HEK293T (cell line): ENCODE measurements around the gene PLXNB1.

Experiments
- CTCF ChIA-PET: fragments of 350-600 bp; formaldehyde crosslinking; extraction: SDS; loops from one replicate; lab custom pipeline; 2021; ENCODE audit warnings: antibody characterized with exemption, inconsistent platforms; lab: Yijun Ruan, JAX
- POLR2A ChIA-PET: fragments of 350-600 bp; formaldehyde crosslinking; extraction: SDS; loops from one replicate; lab custom pipeline; 2020; ENCODE audit warnings: antibody characterized with exemption, inconsistent platforms; lab: Yijun Ruan, JAX
- DNase-seq: peaks from one replicate; pipeline ENCODE4 v3.0.0; 2012; ENCODE audit warnings: mixed read lengths; ENCODE audit errors: extremely low spot score
- ARNT ChIP-seq: fragments of 450-650 bp; IDR thresholded peaks from 2 replicates; pipeline ENCODE4 v1.6.1; 2017; ENCODE audit warnings: mild to moderate bottlenecking
- BHLHE40 ChIP-seq: fragments of 450-650 bp; IDR thresholded peaks from 2 replicates; pipeline ENCODE4 v1.6.1; 2016; ENCODE audit warnings: mild to moderate bottlenecking, moderate library complexity, borderline replicate concordance
- CTBP1 ChIP-seq: fragments of 450-650 bp; IDR thresholded peaks from 2 replicates; pipeline ENCODE4 v1.6.1; 2016; ENCODE audit warnings: borderline replicate concordance
- ELF4 ChIP-seq: fragments of 450-650 bp; IDR thresholded peaks from 2 replicates; pipeline ENCODE4 v1.6.1; 2017; ENCODE audit warnings: antibody characterized with exemption
- FOXA1 ChIP-seq: fragments of 450-650 bp; IDR thresholded peaks from 2 replicates; pipeline ENCODE4 v1.6.1; 2016; ENCODE audit warnings: mild to moderate bottlenecking
- FOXK2 ChIP-seq: fragments of 450-650 bp; IDR thresholded peaks from 2 replicates; pipeline ENCODE4 v1.6.1; 2016; ENCODE audit warnings: mild to moderate bottlenecking
- FOXM1 ChIP-seq: fragments of 450-650 bp; IDR thresholded peaks from 2 replicates; pipeline ENCODE4 v1.6.1; 2017; ENCODE audit warnings: mild to moderate bottlenecking, borderline replicate concordance
- HDGF ChIP-seq: fragments of 450-650 bp; IDR thresholded peaks from 2 replicates; pipeline ENCODE4 v1.6.1; 2017; ENCODE audit warnings: antibody characterized with exemption, borderline replicate concordance
- L3MBTL2 ChIP-seq: fragments of 450-650 bp; conservative IDR thresholded peaks from 2 replicates; pipeline ENCODE4 v1.6.1; 2016; ENCODE audit warnings: mild to moderate bottlenecking
- LEF1 ChIP-seq: fragments of 450-650 bp; IDR thresholded peaks from 2 replicates; pipeline ENCODE4 v1.6.1; 2017; ENCODE audit warnings: mild to moderate bottlenecking, borderline replicate concordance
- NFRKB ChIP-seq: fragments of 450-650 bp; IDR thresholded peaks from 2 replicates; pipeline ENCODE4 v1.6.1; 2016; ENCODE audit warnings: mild to moderate bottlenecking, moderate library complexity
- PKNOX1 ChIP-seq: fragments of 450-650 bp; IDR thresholded peaks from 2 replicates; pipeline ENCODE4 v1.6.1; 2016
- SP1 ChIP-seq: fragments of 450-650 bp; IDR thresholded peaks from 2 replicates; pipeline ENCODE4 v1.6.1; 2017
- SUZ12 ChIP-seq: fragments of 450-650 bp; IDR thresholded peaks from 2 replicates; pipeline ENCODE4 v1.6.1; 2016; ENCODE audit warnings: mild to moderate bottlenecking
- TARDBP ChIP-seq: fragments of 450-650 bp; IDR thresholded peaks from 2 replicates; pipeline ENCODE4 v1.6.1; 2016
- ZNF384 ChIP-seq: fragments of 450-650 bp; IDR thresholded peaks from 2 replicates; pipeline ENCODE4 v1.6.1; 2016

Gene PLXNB1

DNA sequence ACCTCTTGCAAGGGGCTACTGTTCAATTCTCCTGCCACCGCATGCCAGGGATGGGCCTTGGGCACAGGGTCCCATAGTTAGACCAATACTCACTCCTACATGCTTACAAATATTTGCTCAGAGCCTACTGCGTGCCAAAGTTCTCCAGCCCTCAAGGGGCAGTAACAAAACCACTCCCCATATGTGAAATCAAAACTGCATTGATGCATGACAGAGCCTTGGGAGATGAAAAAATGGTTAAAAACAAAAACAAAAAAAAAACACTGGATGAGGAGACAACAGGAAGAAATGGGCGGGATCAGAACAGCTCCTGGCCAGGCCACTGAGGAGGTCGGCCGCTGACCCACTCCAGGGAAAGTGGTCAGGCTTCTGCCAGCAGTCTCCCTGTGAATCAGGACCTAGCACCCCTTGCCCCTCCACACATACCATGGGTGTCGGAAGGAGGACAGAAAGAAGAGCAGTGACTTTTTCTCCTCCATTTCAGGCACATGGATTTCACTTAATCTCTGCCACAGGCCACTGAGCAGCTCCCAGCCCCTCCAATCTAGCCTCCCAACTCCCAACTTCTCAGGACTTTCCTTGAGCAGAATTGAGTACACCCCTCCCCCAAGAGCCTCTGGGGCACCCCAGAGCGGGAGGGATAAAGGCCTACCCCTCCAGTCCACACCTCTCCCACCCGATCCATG is 2.8 kb downstream of the PLXNB1 start:
- ChIA-PET POLR2A (interaction anchor here (1.4 kb wide), 1 partner anchor 13 kb away, joined by 3 read pairs; the partner anchor contains the start of genes CCDC51 and TMA7), CTCF (interaction anchor here (1.0 to 1.5 kb wide), 2 partner anchors 9 to 26 kb away, joined by 3 to 10 read pairs; no protein-coding TSS in a partner anchor)
- TF ChIP-seq NFRKB (no peak), TARDBP (no peak), BHLHE40 (no peak), ELF4 (no peak), L3MBTL2 (no peak), ZNF384 (no peak), SUZ12 (no peak), FOXM1 (no peak), LEF1 (no peak), FOXK2 (no peak), PKNOX1 (no peak), HDGF (no peak), CTBP1 (no peak), FOXA1 (no peak), ARNT (no peak), SP1 (no peak)
- no peak for DNase-seq

GRCh38 chr3:48426401-48426909 is 3.4 kb downstream of the PLXNB1 start:
- DNase-seq = no peak
- POLR2A ChIA-PET = interaction anchor here (1.4 kb wide), 1 partner anchor 14 kb away, joined by 3 read pairs; the partner anchor contains the start of genes CCDC51 and TMA7
- CTCF ChIA-PET = interaction anchor here (1.0 to 1.5 kb wide), 3 partner anchors 9 to 26 kb away, joined by 3 to 10 read pairs (median 4); no protein-coding TSS in a partner anchor
- TF ChIP-seq HDGF (no peak), CTBP1 (no peak), FOXA1 (no peak), BHLHE40 (no peak), FOXK2 (no peak), ARNT (no peak), TARDBP (no peak), ZNF384 (no peak), SP1 (no peak)

DNA sequence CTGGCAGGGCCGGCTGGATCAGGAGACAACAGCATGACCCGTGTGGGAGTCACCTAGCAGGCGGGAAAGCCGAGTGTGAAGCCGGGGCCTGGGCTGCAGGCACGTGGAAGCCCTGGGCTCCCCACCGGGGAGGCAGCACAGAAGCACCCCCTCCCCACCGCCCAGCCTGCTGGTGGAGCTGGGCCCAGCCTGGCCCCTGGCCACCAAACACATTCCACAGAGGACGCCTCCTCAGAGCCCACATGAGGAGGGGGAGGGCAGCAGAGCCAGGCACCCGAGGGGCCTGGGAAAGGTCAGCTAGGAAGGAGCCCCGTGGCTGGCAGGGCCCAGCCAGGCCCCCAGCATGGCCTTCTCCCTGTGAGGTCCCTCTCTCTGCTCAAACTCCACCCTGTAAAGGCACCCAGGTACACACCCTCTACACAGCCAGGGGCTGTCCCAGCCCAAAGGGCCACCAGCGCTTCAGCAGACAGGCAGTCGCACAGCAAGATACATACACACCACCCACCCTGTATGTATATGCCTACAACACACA is 4.5 kb downstream of the PLXNB1 start:
- TF ChIP-seq L3MBTL2 = no peak
- TF ChIP-seq SP1 = no peak
- no peak for TF ChIP-seq TARDBP
- no peak for TF ChIP-seq CTBP1
- no peak for TF ChIP-seq FOXM1
- no peak for TF ChIP-seq LEF1
- TF ChIP-seq HDGF = no peak
- TF ChIP-seq BHLHE40 = no peak
- no peak for TF ChIP-seq ARNT
- TF ChIP-seq ELF4 = no peak
- no peak for TF ChIP-seq FOXA1
- no peak for TF ChIP-seq SUZ12
- no peak for TF ChIP-seq NFRKB
- no peak for TF ChIP-seq PKNOX1
- TF ChIP-seq FOXK2 = no peak
- TF ChIP-seq ZNF384 = no peak
- ChIA-PET CTCF (interaction anchor here (1.2 to 1.7 kb wide), 2 partner anchors 10 to 25 kb away, joined by 4 to 5 read pairs; no protein-coding TSS in a partner anchor), POLR2A (no interaction called here)
- DNase-seq = no peak

GRCh38 chr3:48423883-48424695 is 5.8 kb downstream of the PLXNB1 start:
- DNase-seq = no peak
- CTCF ChIA-PET = interaction anchor here (1.4 to 1.7 kb wide), 2 partner anchors 12 to 23 kb away, joined by 5 to 11 read pairs; no protein-coding TSS in a partner anchor
- POLR2A ChIA-PET = interaction anchor here (1.1 kb wide), 1 partner anchor 16 kb away, joined by 3 read pairs; the partner anchor contains the start of genes CCDC51 and TMA7
- TF ChIP-seq SP1 = no peak
- no peak for TF ChIP-seq ZNF384
- TF ChIP-seq ARNT = no peak
- TF ChIP-seq L3MBTL2 = no peak
- TF ChIP-seq TARDBP = no peak
- TF ChIP-seq HDGF = no peak
- TF ChIP-seq FOXM1 = no peak
- TF ChIP-seq BHLHE40 = no peak
- no peak for TF ChIP-seq FOXK2
- TF ChIP-seq SUZ12 = no peak
- no peak for TF ChIP-seq CTBP1
- no peak for TF ChIP-seq PKNOX1
- no peak for TF ChIP-seq LEF1
- TF ChIP-seq ELF4 = no peak
- no peak for TF ChIP-seq FOXA1
- TF ChIP-seq NFRKB = no peak
